HepG2 (cell line): ENCODE measurements around the gene TTLL1. TPM values are rescaled to one million over a fixed set of nuclear protein-coding genes. Genes with fewer than 3 reads are reported as not detected.

Experiments
- ATF7 ChIP-seq, 2 experiments: fragments of 450-650 bp in 1 of 2; sonication (generic) in 1 of 2; formaldehyde crosslinking in 1 of 2; IDR thresholded peaks; 2 replicates each; pipeline versions ENCODE4 v1.4.0 to v1.6.1; 2016 to 2020; ENCODE audit warnings: antibody characterized with exemption in 1 of 2, mild to moderate bottlenecking in 1 of 2, missing genetic modification reagents in 1 of 2
- EHMT2 ChIP-seq: fragments of 200-600 bp; sonication (generic); IDR thresholded peaks from 2 replicates; pipeline ENCODE4 v1.7.0; 2017; ENCODE audit warnings: antibody characterized with exemption, low read depth, low read length, borderline replicate concordance
- MIER2 ChIP-seq: IDR thresholded peaks from 2 replicates; pipeline ENCODE4 v1.6.1; 2016; ENCODE audit warnings: missing biosample characterization, missing genetic modification reagents
- MTA1 ChIP-seq: sonication (generic); formaldehyde crosslinking; IDR thresholded peaks from 2 replicates; pipeline ENCODE4 v1.4.0; 2020; ENCODE audit warnings: missing genetic modification reagents, mild to moderate bottlenecking, borderline replicate concordance
- NKX3-1 ChIP-seq: sonication (generic); formaldehyde crosslinking; IDR thresholded peaks from 2 replicates; pipeline ENCODE4 v1.5.0; 2020; ENCODE audit warnings: missing genetic modification reagents
- POLR2AphosphoS2 ChIP-seq: IDR thresholded peaks from 2 replicates; pipeline ENCODE4 v1.6.1; 2011; ENCODE audit warnings: low read depth, low read length, improper control_type of control experiment
- RXRB ChIP-seq: IDR thresholded peaks from 2 replicates; pipeline ENCODE4 v1.6.1; 2016; ENCODE audit warnings: borderline replicate concordance, missing genetic modification reagents, missing compliant biosample characterization
- SAFB2 ChIP-seq: sonication (generic); formaldehyde crosslinking; IDR thresholded peaks from 2 replicates; pipeline ENCODE4 v1.5.1; 2020; ENCODE audit warnings: missing genetic modification reagents, low read depth, mild to moderate bottlenecking, borderline replicate concordance
- SETDB1 ChIP-seq: sonication (generic); formaldehyde crosslinking; IDR thresholded peaks from 2 replicates; pipeline ENCODE4 v1.5.1; 2020; ENCODE audit warnings: missing genetic modification reagents, mild to moderate bottlenecking, borderline replicate concordance
- SSRP1 ChIP-seq: IDR thresholded peaks from 2 replicates; pipeline ENCODE4 v1.6.1; 2016; ENCODE audit warnings: control low read depth
- ZKSCAN5 ChIP-seq: sonication (generic); formaldehyde crosslinking; IDR thresholded peaks from 2 replicates; pipeline ENCODE4 v1.5.1; 2020; ENCODE audit warnings: mild to moderate bottlenecking, missing genetic modification reagents
- ZNF274 ChIP-seq: sonication (generic); formaldehyde crosslinking; IDR thresholded peaks from 2 replicates; pipeline ENCODE4 v1.5.1; 2020; ENCODE audit warnings: mild to moderate bottlenecking, missing genetic modification reagents
- ZNF550 ChIP-seq: sonication (generic); formaldehyde crosslinking; IDR thresholded peaks from 2 replicates; pipeline ENCODE4 v1.4.0; 2020; ENCODE audit warnings: mild to moderate bottlenecking, missing genetic modification reagents, borderline replicate concordance
- ZNF780A ChIP-seq: sonication (generic); formaldehyde crosslinking; IDR thresholded peaks from 2 replicates; pipeline ENCODE4 v1.8.0; 2022; ENCODE audit warnings: mild to moderate bottlenecking, missing genetic modification reagents, moderate library complexity
- polyA plus RNA-seq, 8 experiments: library from polyadenylated mRNA; depleted of rRNA in 3 of 8; stranded (reverse) in 7 of 8; unstranded in 1 of 8; fragments of >200 nt; fragmentation: Illumina TruSeq in 4 of 8; extraction: Trizol in 4 of 8; gene quantifications; 2 replicates each; pipeline versions ENCODE4 v1.2.1 to v1.2.3, GENCODE V29; 2011 to 2016; ENCODE audit warnings: low read depth in 4 of 8, missing spikeins in 1 of 8, mixed read lengths in 1 of 8; ENCODE audit not compliant: insufficient read depth in 1 of 8
- total RNA-seq, 5 experiments: library from RNA; depleted of rRNA; stranded (reverse); fragments of >200 nt; fragmentation: Illumina TruSeq; extraction: Trizol; gene quantifications; 2 replicates each; pipeline ENCODE4 v1.2.3, GENCODE V29; 2016; ENCODE audit warnings: low read depth in 1 of 5
- TF ChIP-seq, protein P1 (sequence below): sonication (generic); formaldehyde crosslinking; IDR thresholded peaks from 2 replicates; pipeline ENCODE4 v1.4.0; 2020; ENCODE audit warnings: missing genetic modification reagents, borderline replicate concordance
- TF ChIP-seq, protein P2 (sequence below): sonication (generic); formaldehyde crosslinking; IDR thresholded peaks from 2 replicates; pipeline ENCODE4 v1.4.0; 2020; ENCODE audit warnings: mild to moderate bottlenecking, low read depth, missing genetic modification reagents
- TF ChIP-seq, protein P3 (sequence below): sonication (generic); formaldehyde crosslinking; IDR thresholded peaks from 2 replicates; pipeline ENCODE4 v1.9.0; 2021; ENCODE audit warnings: mild to moderate bottlenecking, missing genetic modification reagents

TTLL1 gene
- total and polyA plus RNA-seq, 2 of the 13 experiments (the other 11 are each of a cell fraction or from before 2014, with no cell fraction given), result 1.6 to 5.3 TPM

- TF ChIP-seq SETDB1 (CRISPR knock-in tag), result no peak
- peak; percentile 31 for TF ChIP-seq MTA1 (CRISPR knock-in tag)
- TF ChIP-seq, protein P1, sequence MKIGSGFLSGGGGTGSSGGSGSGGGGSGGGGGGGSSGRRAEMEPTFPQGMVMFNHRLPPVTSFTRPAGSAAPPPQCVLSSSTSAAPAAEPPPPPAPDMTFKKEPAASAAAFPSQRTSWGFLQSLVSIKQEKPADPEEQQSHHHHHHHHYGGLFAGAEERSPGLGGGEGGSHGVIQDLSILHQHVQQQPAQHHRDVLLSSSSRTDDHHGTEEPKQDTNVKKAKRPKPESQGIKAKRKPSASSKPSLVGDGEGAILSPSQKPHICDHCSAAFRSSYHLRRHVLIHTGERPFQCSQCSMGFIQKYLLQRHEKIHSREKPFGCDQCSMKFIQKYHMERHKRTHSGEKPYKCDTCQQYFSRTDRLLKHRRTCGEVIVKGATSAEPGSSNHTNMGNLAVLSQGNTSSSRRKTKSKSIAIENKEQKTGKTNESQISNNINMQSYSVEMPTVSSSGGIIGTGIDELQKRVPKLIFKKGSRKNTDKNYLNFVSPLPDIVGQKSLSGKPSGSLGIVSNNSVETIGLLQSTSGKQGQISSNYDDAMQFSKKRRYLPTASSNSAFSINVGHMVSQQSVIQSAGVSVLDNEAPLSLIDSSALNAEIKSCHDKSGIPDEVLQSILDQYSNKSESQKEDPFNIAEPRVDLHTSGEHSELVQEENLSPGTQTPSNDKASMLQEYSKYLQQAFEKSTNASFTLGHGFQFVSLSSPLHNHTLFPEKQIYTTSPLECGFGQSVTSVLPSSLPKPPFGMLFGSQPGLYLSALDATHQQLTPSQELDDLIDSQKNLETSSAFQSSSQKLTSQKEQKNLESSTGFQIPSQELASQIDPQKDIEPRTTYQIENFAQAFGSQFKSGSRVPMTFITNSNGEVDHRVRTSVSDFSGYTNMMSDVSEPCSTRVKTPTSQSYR (CRISPR knock-in tag), result no peak; the same call in 1 of the 2 replicates
- peak; percentile 43; the same call in 1 of the 2 replicates for TF ChIP-seq ZNF780A (CRISPR knock-in tag)
- TF ChIP-seq EHMT2, result no peak
- TF ChIP-seq MIER2 (CRISPR knock-in tag), result peak; percentile 39; the same call in 1 of the 2 replicates
- TF ChIP-seq ZNF550 (CRISPR knock-in tag), result no peak
- 0 out of 2 replicates have a peak, but pooled peaks have one; percentile 62 for TF ChIP-seq NKX3-1 (CRISPR knock-in tag)
- TF ChIP-seq ATF7 (IDR thresholded peaks at IDR 0.05), result no peak
- TF ChIP-seq ATF7 (CRISPR knock-in tag; IDR thresholded peaks at IDR 0.05), result peak; percentile 46; the same call in 1 of the 2 replicates
- TF ChIP-seq ZNF274 (CRISPR knock-in tag), result no peak
- TF ChIP-seq POLR2AphosphoS2, result no peak
- no peak for TF ChIP-seq SSRP1 (CRISPR knock-in tag)
- TF ChIP-seq ZKSCAN5 (CRISPR knock-in tag), result no peak
- no peak for TF ChIP-seq SAFB2 (CRISPR knock-in tag)
- TF ChIP-seq RXRB (CRISPR knock-in tag), result no peak; the same call in 1 of the 2 replicates
- TF ChIP-seq, protein P2, sequence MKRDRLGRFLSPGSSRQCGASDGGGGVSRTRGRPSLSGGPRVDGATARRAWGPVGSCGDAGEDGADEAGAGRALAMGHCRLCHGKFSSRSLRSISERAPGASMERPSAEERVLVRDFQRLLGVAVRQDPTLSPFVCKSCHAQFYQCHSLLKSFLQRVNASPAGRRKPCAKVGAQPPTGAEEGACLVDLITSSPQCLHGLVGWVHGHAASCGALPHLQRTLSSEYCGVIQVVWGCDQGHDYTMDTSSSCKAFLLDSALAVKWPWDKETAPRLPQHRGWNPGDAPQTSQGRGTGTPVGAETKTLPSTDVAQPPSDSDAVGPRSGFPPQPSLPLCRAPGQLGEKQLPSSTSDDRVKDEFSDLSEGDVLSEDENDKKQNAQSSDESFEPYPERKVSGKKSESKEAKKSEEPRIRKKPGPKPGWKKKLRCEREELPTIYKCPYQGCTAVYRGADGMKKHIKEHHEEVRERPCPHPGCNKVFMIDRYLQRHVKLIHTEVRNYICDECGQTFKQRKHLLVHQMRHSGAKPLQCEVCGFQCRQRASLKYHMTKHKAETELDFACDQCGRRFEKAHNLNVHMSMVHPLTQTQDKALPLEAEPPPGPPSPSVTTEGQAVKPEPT, result 0 out of 2 replicates have a peak, but pooled peaks have one; percentile 34
- TF ChIP-seq, protein P3, sequence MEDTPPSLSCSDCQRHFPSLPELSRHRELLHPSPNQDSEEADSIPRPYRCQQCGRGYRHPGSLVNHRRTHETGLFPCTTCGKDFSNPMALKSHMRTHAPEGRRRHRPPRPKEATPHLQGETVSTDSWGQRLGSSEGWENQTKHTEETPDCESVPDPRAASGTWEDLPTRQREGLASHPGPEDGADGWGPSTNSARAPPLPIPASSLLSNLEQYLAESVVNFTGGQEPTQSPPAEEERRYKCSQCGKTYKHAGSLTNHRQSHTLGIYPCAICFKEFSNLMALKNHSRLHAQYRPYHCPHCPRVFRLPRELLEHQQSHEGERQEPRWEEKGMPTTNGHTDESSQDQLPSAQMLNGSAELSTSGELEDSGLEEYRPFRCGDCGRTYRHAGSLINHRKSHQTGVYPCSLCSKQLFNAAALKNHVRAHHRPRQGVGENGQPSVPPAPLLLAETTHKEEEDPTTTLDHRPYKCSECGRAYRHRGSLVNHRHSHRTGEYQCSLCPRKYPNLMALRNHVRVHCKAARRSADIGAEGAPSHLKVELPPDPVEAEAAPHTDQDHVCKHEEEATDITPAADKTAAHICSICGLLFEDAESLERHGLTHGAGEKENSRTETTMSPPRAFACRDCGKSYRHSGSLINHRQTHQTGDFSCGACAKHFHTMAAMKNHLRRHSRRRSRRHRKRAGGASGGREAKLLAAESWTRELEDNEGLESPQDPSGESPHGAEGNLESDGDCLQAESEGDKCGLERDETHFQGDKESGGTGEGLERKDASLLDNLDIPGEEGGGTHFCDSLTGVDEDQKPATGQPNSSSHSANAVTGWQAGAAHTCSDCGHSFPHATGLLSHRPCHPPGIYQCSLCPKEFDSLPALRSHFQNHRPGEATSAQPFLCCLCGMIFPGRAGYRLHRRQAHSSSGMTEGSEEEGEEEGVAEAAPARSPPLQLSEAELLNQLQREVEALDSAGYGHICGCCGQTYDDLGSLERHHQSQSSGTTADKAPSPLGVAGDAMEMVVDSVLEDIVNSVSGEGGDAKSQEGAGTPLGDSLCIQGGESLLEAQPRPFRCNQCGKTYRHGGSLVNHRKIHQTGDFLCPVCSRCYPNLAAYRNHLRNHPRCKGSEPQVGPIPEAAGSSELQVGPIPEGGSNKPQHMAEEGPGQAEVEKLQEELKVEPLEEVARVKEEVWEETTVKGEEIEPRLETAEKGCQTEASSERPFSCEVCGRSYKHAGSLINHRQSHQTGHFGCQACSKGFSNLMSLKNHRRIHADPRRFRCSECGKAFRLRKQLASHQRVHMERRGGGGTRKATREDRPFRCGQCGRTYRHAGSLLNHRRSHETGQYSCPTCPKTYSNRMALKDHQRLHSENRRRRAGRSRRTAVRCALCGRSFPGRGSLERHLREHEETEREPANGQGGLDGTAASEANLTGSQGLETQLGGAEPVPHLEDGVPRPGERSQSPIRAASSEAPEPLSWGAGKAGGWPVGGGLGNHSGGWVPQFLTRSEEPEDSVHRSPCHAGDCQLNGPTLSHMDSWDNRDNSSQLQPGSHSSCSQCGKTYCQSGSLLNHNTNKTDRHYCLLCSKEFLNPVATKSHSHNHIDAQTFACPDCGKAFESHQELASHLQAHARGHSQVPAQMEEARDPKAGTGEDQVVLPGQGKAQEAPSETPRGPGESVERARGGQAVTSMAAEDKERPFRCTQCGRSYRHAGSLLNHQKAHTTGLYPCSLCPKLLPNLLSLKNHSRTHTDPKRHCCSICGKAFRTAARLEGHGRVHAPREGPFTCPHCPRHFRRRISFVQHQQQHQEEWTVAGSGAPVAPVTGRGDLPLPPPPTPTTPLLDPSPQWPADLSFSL (CRISPR knock-in tag), result no peak; the same call in 1 of the 2 replicates
These were observed 94.2 kb downstream of the TTLL1 start (continued) for GRCh38 chr22:42994917-42995562.
